HG03457 (cell line): ENCODE data around the gene LRSAM1.

Experiments
- ATAC-seq: cut with Tn5 transposase; IDR thresholded peaks from one replicate; pipeline ENCODE4 v1.9.1; 2021; ENCODE audit warnings: moderate number of reproducible peaks; ENCODE audit not compliant: unreplicated experiment

The LRSAM1 gene

DNA sequence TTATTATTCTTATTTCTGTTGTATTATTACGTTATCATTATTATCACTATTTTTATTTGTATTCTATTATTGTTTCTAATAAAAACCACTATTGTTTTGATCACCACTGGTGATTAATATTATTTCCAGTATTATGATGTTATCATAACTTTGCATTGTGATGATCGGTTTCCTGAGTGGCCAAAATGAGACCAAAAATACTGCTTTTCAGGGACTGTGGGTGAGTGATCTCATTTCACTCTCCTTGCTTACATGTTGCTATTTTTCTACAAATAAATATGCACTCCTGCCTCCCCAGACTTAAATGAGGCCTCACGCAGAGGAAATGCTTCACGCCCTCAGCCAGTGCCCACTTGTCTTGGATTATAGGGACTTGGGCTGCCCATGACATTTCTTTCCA is 78.4 kb downstream of the LRSAM1 start:
- ATAC-seq = no peak

DNA sequence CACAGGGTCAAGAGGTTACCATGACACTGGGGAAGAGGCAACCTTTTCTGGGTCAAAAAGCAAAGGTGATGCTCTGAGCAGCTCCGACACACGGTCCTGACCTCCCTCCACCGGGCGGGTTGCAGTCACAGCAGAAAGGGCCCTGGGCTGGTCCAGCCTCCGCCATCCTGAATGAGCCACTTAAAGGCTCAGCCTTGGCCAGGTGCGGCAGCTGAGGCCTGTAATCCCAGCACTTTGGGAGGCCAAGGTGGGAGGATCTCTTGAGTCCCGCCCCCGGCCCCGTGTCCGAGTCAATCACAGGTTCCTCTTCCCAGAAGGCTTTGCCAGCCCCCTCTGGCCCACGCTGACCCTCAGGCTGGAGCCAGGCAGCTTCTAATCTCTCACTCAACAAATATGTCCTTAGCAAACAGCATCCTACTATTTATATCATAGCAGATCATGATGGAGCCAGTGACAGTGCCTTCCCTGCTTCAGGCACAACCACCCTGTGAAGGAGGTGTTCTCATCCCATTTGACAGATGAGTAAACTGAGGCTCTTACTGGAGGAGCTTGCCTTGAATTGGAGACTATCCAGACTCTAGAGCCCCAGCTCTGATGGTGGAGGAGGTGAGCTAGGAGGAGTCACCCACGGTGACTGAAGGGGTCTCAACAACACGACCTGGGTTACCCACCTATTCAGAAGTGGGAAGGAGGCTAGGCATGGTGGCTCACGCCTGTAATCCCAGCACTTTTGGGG is 79.1 kb downstream of the LRSAM1 start:
- ATAC-seq = no peak

- ATAC-seq = no peak
These were observed 80.4 kb downstream of the LRSAM1 start for GRCh38 chr9:127531676-127532075.

DNA sequence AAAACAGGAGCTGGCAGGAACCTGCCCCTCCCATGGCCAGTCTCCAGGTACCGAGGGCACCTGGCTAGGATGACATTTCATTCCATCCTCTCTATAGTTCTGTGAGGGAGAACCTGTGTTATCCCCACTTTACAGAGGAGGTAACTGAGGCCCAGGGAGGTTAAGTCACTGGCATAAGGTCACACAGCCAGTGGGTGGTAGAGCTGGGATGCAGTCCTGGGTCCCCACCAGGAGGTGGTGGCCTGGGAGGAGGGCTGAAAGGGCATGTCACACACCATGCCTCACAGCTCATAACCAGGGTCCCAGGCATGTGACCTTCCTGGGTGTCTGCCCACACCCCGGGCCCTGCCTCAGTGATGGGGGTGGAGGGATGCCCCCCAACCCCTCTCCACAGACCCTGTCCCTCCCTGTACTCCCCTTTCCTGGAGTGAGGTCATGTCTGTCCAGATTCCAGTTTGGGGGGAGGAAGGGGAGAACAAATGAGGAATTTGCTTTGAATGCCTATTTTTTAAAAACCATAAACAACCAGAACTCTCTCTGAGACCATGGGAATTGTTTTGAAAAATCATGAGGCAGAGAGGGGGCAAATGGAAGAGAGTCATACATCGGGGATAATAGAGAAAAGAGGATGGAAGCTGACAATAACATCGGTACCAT is 83.1 kb downstream of the LRSAM1 start:
- no peak for ATAC-seq

- no peak for ATAC-seq
These were observed 83.6 kb downstream of the LRSAM1 start for GRCh38 chr9:127534931-127535330.

- ATAC-seq = no peak
These were observed 84.1 kb downstream of the LRSAM1 start for GRCh38 chr9:127535396-127535795.

DNA sequence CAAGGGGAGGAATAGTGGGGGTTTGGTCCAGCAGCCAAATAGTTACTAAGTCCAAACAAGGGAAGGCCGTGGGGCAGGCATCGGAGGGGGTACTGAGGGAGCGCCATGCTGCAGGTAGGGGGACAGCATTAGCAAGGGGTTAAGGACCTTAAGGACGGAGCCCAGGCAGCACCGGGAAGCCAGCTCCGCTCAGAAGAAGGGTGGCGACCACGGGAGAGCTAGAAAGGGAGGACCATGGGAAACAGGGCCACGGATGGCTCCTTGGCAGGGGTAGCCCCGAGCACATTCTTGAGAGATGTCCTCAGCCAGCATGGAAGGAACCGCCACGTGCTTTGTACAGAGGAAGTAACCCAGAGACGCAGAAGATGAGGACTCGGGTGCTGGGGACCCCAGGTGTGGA is 84.5 kb downstream of the LRSAM1 start:
- no peak for ATAC-seq

GRCh38 chr9:127536499-127536898 is 85.2 kb downstream of the LRSAM1 start:
- no peak for ATAC-seq

- no peak for ATAC-seq
These were observed 85.7 kb downstream of the LRSAM1 start for GRCh38 chr9:127537014-127537413.

- no peak for ATAC-seq
These were observed 86.5 kb downstream of the LRSAM1 start for GRCh38 chr9:127537792-127538191.

DNA sequence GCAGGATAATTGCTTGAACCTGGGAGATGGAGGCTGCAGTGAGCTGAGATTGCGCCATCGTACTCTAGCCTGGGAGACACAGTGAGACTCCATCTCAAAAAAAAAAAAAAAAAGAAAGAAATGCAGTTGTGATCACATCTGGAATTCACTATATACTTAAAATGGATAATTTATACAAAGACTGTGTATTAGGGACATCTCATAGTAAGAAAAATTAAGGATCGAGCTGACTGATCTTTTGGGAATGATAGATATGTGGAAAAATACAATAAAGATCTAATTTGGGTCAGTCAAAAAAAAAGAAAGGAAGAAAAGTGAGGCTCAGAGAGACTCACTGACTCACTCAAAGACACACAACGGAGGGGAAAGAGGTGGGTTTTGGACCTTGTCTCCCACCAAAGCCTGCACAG is 87.5 kb downstream of the LRSAM1 start:
- no peak for ATAC-seq

DNA sequence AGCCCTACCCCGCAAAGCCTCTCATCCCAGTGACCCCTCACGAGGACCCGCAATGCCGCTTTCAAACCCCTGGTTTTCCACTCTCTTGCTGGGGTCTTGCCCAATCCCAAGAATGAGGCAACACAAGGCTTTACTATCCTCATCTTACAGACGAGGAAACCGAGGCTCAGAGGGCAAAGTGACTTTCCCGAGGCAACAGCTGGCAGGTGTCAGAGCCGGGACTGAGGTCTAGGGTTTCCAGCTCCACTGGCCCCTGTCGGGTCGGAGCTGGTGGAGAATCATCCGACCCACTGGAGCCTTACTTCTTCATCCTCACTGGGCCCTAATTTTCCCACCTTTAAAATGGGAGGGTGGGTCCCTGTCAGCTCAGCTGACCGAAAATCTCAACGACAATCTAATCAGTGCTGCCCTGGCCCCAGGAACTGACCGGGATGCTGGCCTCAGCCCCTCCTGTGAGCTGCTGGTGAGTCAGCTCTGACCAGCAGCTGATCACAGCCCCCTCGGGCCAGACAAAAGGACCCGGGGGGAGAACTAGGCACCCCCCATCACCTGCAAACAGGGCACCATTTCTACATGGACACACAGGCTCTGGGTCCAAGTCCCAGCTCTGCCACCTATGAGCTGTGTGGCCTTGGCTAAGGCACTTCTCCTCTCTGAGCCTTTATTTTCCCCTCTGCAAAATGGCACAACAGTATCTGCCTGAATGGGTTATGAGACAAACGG is 88.1 kb downstream of the LRSAM1 start:
- ATAC-seq = no peak

DNA sequence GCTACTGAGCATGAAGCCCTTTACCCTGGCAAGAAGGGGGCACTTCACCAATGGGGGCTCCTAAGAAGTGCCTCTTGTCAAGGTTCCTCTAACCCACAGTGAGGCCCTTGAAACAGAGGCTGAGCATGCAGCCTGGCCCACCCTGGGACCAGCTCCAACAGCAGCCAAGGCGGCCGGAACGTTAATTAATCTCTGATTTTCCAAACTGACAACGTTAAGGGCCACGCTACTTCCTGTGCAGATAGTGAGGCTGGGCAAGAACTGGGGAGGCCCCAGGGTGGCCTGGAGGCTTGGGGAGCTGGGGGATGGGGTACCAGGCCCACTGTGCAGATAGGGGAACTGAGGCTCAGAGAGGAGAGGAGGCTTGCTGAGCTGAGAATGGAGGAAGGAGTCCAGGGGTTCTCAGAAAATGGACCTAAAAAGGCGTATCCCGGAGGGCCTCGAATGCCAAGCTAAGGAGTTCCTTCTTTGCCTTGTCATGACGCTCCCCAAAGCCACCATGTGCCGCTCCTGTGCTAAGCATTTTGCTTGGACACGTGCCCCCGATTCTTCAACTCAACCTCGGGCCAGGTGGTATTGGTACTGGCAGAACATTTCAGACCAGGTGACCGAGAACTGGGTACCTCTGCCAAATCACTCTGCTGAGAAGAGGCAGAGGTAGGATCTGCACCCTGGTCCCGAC is 88.8 kb downstream of the LRSAM1 start:
- ATAC-seq = no peak

DNA sequence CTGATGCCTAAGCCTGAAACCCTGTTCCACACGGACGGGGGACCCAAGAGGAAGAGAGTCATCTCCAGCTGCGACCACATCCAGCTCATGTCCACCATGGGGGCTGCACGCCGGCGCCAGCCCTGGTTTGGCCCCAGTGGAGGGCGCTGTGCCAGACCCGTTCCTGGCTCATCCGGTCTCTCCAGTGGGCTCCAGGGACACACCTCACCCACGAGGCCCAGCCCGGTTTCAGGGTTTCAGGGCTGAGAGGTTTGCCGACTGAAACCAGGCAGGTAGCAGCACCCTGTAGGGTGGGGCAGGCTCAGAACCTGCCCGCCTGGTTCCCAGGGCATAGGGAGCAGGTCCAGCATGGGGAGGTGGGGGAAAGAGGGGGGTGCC is 89.3 kb downstream of the LRSAM1 start:
- ATAC-seq = no peak

DNA sequence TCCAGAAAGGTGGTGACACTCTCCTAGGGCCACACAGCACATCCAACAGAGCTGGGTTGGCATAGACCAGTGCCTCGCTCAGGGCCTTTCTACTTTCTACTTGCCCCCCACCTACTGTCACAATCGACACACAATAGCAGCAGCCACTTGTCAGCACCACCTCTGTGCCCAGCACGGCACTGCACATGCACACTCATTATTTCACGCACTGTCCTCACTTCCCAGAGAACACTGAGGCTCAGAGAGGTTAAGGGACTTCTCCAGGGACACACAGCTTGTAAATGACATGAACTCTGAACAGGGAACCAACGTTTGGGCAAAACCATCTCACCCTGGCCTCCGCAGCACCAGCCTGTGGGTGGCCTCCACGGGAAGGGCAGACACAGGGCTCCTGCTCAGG is 89.9 kb downstream of the LRSAM1 start:
- no peak for ATAC-seq

DNA sequence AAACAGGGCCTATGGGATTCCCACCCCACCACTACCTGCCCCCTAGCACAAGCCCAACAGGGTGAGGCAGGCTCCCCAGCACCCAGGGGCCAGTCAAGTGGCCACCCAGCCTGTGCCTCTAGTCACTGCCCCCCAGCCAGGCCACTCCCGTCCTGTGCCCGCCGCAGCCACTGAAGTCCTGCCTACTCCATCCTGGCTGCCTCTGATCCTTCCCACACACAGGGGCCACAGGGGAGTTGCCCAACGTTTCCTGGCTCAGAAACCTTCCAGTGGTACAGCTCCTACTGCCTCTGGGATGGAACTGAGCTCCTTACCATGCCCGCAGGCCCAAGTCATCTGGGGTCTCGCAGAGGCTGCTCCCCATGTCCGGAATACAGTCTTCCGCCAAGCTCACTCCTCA is 90.6 kb downstream of the LRSAM1 start:
- no peak for ATAC-seq

- ATAC-seq = no peak
These were observed 91.9 kb downstream of the LRSAM1 start for GRCh38 chr9:127543221-127543620.

GRCh38 chr9:127543973-127544533 is 92.7 kb downstream of the LRSAM1 start:
- ATAC-seq = no peak

GRCh38 chr9:127545196-127546124 is 94.2 kb downstream of the LRSAM1 start:
- ATAC-seq = no peak
